K562 (cell line): Measurements from ENCODE around the gene IL21. TPM values are rescaled to one million over a fixed set of nuclear protein-coding genes. Genes with fewer than 3 reads are reported as not detected.

ENCODE experiments used
- E2F1 ChIP-seq: sonication (generic); formaldehyde crosslinking; IDR thresholded peaks from 2 replicates; pipeline ENCODE4 v1.8.1; 2023; ENCODE audit warnings: mild to moderate bottlenecking, missing genetic modification reagents, moderate library complexity
- ILF3 ChIP-seq: fragments of 450-650 bp; IDR thresholded peaks from 2 replicates; pipeline ENCODE4 v1.6.1; 2018; ENCODE audit warnings: antibody characterized with exemption, mild to moderate bottlenecking, moderate library complexity, borderline replicate concordance
- JUN ChIP-seq, 2 experiments: sonication (generic) in 1 of 2; formaldehyde crosslinking in 1 of 2; IDR thresholded peaks; 2 replicates each; pipeline versions ENCODE4 v1.6.1 to v1.8.0; 2012 to 2022; ENCODE audit warnings: borderline replicate concordance in 2 of 2, mild to moderate bottlenecking in 2 of 2, improper control_type of control experiment in 1 of 2, low read depth in 1 of 2, low read length in 1 of 2, missing genetic modification reagents in 1 of 2
- KLF1 ChIP-seq: fragments of 450-650 bp; IDR thresholded peaks from 2 replicates; pipeline ENCODE4 v1.6.1; 2016; ENCODE audit warnings: missing genetic modification characterization, missing compliant biosample characterization
- NBN ChIP-seq: fragments of 450-650 bp; IDR thresholded peaks from 2 replicates; pipeline ENCODE4 v1.6.1; 2016; ENCODE audit warnings: low read depth, mild to moderate bottlenecking
- NFYB ChIP-seq: IDR thresholded peaks from 2 replicates; pipeline ENCODE4 v1.6.1; 2011; ENCODE audit warnings: mild to moderate bottlenecking, moderate library complexity; ENCODE audit not compliant: insufficient read length; ENCODE audit errors: extremely low read depth
- NR1H2 ChIP-seq: sonication (generic); formaldehyde crosslinking; IDR thresholded peaks from 2 replicates; pipeline ENCODE4 v1.4.0; 2020; ENCODE audit warnings: mild to moderate bottlenecking, missing genetic modification reagents
- RCOR1 ChIP-seq, 2 experiments: IDR thresholded peaks; 2 replicates each; pipeline ENCODE4 v1.6.1; 2012; ENCODE audit warnings: low read depth in 2 of 2, low read length in 2 of 2, borderline replicate concordance in 1 of 2, improper control_type of control experiment in 1 of 2
- ZNF197 ChIP-seq: fragments of 200-800 bp; sonication (Bioruptor generic); IDR thresholded peaks from 2 replicates; pipeline ENCODE4 v1.6.1; 2016; ENCODE audit warnings: low read depth, missing genetic modification characterization, missing compliant biosample characterization
- ZNF23 ChIP-seq: fragments of 250-450 bp; sonication (Bioruptor Pico); IDR thresholded peaks from 2 replicates; pipeline ENCODE4 v1.4.0; 2020; ENCODE audit warnings: mild to moderate bottlenecking
- ZNF431 ChIP-seq: sonication (generic); formaldehyde crosslinking; IDR thresholded peaks from 2 replicates; pipeline ENCODE4 v1.8.0; 2022; ENCODE audit warnings: mild to moderate bottlenecking, missing genetic modification reagents
- ZNF586 ChIP-seq: fragments of 450-650 bp; formaldehyde crosslinking; conservative IDR thresholded peaks from 2 replicates; pipeline ENCODE4 v1.4.0; 2020; ENCODE audit warnings: mild to moderate bottlenecking, moderate library complexity
- ZNF717 ChIP-seq: fragments of 250-450 bp; sonication (Bioruptor Pico); IDR thresholded peaks from 2 replicates; pipeline ENCODE4 v1.5.0; 2021
- polyA plus RNA-seq, 8 experiments: library from polyadenylated mRNA; depleted of rRNA in 4 of 8; stranded (reverse) in 5 of 8; unstranded in 3 of 8; fragments of >200 nt; fragmentation: Nextera tagmentation in 2 of 8; fragmentation: Illumina TruSeq in 1 of 8; extraction: Ambion mirVana in 2 of 8; extraction: Trizol in 1 of 8; gene quantifications; 2 replicates each; pipeline versions ENCODE4 v1.2.1 to v1.2.3, GENCODE V29; 2011 to 2014; ENCODE audit warnings: inconsistent platforms in 1 of 8, missing spikeins in 1 of 8
- total RNA-seq, 7 experiments: library from RNA; depleted of rRNA in 6 of 7; stranded (reverse); fragments of >200 nt in 6 of 7; fragmentation: Illumina TruSeq in 2 of 7; extraction: Trizol in 2 of 7; gene quantifications; 2 replicates each; pipeline versions ENCODE4 v1.2.1 to v1.2.3, GENCODE V29; 2011 to 2021; ENCODE audit warnings: low replicate concordance in 1 of 7
- TF ChIP-seq, protein P1 (sequence below), 2 experiments: fragments of 450-650 bp; IDR thresholded peaks; 2 replicates each; pipeline ENCODE4 v1.6.1; 2018; ENCODE audit warnings: mild to moderate bottlenecking in 2 of 2, low read depth in 1 of 2; ENCODE audit not compliant: partially characterized antibody in 2 of 2
- TF ChIP-seq, protein P2 (sequence below), 2 experiments: fragments of 450-650 bp in 1 of 2; sonication (generic) in 1 of 2; formaldehyde crosslinking in 1 of 2; IDR thresholded peaks in 1 of 2; conservative IDR thresholded peaks in 1 of 2; 2 replicates each; pipeline versions ENCODE4 v1.6.1 to v1.8.1; 2016 to 2023; ENCODE audit warnings: mild to moderate bottlenecking in 2 of 2, moderate library complexity in 2 of 2, inconsistent platforms in 1 of 2, missing genetic modification reagents in 1 of 2

Gene IL21
- total and polyA plus RNA-seq, 9 of the 15 experiments (the other 6 are each of a cell fraction or from before 2014, with no cell fraction given): not detected

GRCh38 chr4:122602277-122603142 lies 18.4 kb downstream of the IL21 start (continued):
- no peak for TF ChIP-seq NFYB
- no peak for TF ChIP-seq JUN (IDR thresholded peaks at IDR 0.05; ENCODE audit: borderline replicate concordance, low read depth, low read length)
- no peak for TF ChIP-seq JUN (CRISPR knock-in tag; IDR thresholded peaks at IDR 0.05; ENCODE audit: borderline replicate concordance)
- no peak for TF ChIP-seq ILF3
- TF ChIP-seq ZNF586: no peak
- TF ChIP-seq, protein P1, sequence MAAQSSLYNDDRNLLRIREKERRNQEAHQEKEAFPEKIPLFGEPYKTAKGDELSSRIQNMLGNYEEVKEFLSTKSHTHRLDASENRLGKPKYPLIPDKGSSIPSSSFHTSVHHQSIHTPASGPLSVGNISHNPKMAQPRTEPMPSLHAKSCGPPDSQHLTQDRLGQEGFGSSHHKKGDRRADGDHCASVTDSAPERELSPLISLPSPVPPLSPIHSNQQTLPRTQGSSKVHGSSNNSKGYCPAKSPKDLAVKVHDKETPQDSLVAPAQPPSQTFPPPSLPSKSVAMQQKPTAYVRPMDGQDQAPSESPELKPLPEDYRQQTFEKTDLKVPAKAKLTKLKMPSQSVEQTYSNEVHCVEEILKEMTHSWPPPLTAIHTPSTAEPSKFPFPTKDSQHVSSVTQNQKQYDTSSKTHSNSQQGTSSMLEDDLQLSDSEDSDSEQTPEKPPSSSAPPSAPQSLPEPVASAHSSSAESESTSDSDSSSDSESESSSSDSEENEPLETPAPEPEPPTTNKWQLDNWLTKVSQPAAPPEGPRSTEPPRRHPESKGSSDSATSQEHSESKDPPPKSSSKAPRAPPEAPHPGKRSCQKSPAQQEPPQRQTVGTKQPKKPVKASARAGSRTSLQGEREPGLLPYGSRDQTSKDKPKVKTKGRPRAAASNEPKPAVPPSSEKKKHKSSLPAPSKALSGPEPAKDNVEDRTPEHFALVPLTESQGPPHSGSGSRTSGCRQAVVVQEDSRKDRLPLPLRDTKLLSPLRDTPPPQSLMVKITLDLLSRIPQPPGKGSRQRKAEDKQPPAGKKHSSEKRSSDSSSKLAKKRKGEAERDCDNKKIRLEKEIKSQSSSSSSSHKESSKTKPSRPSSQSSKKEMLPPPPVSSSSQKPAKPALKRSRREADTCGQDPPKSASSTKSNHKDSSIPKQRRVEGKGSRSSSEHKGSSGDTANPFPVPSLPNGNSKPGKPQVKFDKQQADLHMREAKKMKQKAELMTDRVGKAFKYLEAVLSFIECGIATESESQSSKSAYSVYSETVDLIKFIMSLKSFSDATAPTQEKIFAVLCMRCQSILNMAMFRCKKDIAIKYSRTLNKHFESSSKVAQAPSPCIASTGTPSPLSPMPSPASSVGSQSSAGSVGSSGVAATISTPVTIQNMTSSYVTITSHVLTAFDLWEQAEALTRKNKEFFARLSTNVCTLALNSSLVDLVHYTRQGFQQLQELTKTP (IDR thresholded peaks at IDR 0.05; ENCODE audit: low read depth in 1 of 2, partially characterized antibody in 2 of 2): no peak
- no peak for TF ChIP-seq KLF1 (tag)
- TF ChIP-seq ZNF717 (CRISPR knock-in tag): no peak
- TF ChIP-seq ZNF197: no peak
- TF ChIP-seq NBN: peak; percentile 30; the same call in 1 of the 2 replicates
- TF ChIP-seq E2F1 (CRISPR knock-in tag): no peak
- TF ChIP-seq, protein P2, sequence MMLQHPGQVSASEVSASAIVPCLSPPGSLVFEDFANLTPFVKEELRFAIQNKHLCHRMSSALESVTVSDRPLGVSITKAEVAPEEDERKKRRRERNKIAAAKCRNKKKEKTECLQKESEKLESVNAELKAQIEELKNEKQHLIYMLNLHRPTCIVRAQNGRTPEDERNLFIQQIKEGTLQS (IDR thresholded peaks at IDR 0.05): 0 out of 2 replicates have a peak, but pooled peaks have one; percentile 6
- TF ChIP-seq, protein P2 (CRISPR knock-in tag; conservative IDR thresholded peaks at IDR 0.05): no peak
- no peak for TF ChIP-seq RCOR1 (IDR thresholded peaks at IDR 0.05; ENCODE audit: borderline replicate concordance in 1 of 2, low read depth in 2 of 2, low read length in 2 of 2)
- TF ChIP-seq ZNF431 (CRISPR knock-in tag): no peak
- TF ChIP-seq NR1H2 (CRISPR knock-in tag): no peak
- no peak for TF ChIP-seq ZNF23 (CRISPR knock-in tag)
